ENCODE measurements around the gene UBE2J2.

DNA sequence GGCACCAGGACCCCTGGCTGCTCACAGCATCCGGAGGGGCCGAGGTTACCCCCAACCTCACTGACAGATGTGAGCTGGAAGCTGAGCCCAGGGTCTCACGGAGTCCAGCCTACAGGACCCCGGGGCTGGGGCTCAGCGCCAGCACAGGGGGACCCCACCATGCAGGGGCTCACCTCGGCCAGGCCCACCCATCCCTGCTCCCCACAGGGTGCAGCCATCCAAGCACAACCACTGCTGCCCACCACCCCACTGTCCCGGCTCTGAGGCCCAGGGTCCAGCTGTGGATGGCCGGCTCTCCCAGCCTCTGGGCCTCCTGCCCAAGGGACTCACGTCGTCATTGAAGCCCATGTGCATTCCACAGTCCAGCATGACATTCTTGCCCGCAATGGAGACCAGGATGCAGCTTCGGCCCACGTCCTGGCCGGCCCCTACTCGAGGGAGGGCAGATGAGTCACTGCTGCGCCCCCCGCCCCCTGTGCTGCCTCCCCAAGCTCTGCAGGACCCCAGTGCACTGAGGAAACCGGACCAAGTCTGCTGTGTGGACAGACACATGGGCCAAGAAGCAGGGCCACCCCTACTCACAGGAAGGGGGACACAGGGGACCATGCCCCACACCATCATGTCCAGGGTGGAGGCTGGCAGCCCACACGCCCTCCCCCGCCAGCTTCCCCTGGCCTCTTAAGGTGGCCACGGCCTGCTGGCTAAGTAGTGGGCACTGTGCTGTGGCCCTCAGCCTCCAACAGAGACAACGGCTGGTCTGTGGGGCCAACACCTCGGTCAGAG, 47.2 kb upstream of the UBE2J2 start:
- TF ChIP-seq CTCF (conservative IDR thresholded peaks at IDR 0.05): no peak
- TF ChIP-seq EZH2 (IDR thresholded peaks at IDR 0.05; ENCODE audit: low read depth): no peak

All from PC-9 (cell line).